D721Med (cell line): Measurements from ENCODE around the gene GJD3.

Source experiments
- DNase-seq: peaks from one replicate; pipeline ENCODE4 v3.0.0; 2011; ENCODE audit warnings: low spot score; ENCODE audit not compliant: insufficient read length
- FAIRE-seq: peaks from 2 replicates; lab custom pipeline; 2011; peaks lifted over from hg19 to GRCh38; lab: Jason Lieb, UNC
- TF ChIP-seq, protein P1 (sequence below): IDR thresholded peaks from 2 replicates; pipeline ENCODE4 v1.5.1; 2012; ENCODE audit warnings: mild to moderate bottlenecking, control low read depth; ENCODE audit not compliant: insufficient read depth; ENCODE audit errors: missing control alignments

Gene GJD3

DNA sequence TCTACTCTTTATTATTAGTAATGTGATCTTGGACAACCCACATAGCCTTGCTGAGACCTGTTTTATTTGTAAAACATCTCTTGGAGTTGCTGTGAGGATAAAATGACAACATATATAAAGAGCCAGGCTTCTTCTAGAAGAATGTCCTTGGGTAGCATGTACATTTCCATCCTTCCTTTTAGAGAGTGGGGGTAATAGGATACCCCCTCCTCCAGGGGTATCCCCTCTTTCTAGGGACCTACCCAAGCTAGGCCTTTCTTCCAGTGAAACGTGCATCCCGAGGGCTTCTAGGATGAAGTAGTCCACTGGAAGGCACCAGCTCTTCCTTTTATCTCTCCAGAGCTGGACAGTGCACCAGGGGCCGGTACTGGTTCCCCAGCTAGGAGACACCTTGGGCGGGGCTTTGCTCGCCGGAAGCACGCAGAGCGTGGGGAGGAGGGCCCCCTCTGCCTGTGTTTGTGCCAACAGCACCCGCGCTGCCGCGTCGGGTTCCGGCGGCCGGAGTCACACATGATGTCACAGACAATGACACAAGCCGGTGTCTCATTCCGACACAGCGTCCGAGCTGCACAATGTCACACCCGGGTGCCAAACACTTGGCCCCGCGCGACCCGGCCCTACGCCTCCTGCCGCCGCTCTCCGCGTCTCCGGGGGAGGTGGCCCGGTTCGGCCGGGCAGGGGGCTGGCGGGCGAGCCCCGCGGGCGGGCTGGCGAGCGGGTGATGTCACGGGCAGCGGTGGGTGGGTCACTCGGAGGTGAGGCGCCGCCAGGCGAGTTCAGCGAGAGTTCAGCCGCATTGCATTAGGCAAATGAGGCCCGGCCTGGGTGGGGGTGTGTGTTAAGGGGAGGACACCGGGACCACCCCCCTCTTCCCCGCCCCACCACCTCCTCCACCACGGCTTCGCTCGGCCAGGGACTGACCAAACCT, 23.4 kb downstream of the GJD3 start:
- no peak for FAIRE-seq
- no peak for DNase-seq
- TF ChIP-seq, protein P1, sequence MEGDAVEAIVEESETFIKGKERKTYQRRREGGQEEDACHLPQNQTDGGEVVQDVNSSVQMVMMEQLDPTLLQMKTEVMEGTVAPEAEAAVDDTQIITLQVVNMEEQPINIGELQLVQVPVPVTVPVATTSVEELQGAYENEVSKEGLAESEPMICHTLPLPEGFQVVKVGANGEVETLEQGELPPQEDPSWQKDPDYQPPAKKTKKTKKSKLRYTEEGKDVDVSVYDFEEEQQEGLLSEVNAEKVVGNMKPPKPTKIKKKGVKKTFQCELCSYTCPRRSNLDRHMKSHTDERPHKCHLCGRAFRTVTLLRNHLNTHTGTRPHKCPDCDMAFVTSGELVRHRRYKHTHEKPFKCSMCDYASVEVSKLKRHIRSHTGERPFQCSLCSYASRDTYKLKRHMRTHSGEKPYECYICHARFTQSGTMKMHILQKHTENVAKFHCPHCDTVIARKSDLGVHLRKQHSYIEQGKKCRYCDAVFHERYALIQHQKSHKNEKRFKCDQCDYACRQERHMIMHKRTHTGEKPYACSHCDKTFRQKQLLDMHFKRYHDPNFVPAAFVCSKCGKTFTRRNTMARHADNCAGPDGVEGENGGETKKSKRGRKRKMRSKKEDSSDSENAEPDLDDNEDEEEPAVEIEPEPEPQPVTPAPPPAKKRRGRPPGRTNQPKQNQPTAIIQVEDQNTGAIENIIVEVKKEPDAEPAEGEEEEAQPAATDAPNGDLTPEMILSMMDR, result no peak

DNA sequence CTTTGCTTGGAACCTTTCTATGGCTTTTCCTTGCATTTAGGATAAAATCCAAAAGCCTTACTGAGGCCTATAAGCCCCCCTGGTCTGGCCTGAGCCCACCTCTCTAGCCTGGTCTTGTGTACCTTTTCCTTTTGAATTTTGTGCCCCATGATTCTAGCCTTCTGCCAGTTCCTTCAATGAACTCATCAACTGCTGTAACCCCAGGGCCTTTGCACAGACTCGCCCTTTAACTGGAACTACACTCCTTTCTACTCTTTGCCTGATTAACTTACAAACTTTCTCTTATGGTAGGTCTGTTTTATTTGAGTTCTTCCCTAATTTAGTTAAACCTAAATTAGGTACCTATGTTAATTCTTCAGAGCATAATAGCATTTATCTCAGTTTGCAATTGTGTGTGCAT, 24.2 kb downstream of the GJD3 start:
- TF ChIP-seq, protein P1, result no peak
- DNase-seq (no peak), FAIRE-seq (no peak)

DNA sequence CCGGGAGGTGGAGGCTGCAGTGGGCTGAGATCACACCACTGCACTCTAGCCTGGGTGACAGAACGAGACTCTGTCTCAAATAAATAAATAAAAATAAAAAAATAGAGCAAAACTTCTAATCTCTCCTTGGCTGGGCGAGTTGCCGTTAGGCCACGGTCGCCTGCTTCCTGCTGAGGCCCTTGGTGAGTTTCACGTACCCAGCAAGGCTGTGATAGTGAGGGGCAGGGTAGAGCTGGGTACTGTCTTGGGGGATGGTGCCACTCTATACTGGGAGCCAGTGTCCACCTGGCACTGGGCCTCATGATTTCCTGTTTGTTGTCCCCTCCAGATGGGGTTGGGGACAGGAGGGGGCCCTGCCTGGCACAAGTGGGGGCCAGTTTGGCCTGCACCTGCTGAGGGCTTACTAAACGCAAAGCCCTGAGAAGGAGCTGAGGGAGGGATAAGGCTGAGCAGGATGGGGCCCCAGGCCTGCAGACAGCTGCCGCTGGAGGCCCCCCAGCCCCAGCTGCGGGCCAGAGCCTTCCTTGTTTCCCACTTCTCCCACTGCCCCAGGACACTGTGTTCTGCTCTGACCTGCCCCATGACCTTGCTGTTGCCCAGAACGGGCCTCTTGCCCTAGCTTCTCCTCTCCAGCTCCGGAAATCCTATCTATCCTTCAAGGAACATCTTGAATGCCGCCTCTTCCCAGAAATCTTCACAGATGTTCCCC, 25.4 kb downstream of the GJD3 start:
- FAIRE-seq, result no peak
- no peak for DNase-seq
- TF ChIP-seq, protein P1, result no peak

DNA sequence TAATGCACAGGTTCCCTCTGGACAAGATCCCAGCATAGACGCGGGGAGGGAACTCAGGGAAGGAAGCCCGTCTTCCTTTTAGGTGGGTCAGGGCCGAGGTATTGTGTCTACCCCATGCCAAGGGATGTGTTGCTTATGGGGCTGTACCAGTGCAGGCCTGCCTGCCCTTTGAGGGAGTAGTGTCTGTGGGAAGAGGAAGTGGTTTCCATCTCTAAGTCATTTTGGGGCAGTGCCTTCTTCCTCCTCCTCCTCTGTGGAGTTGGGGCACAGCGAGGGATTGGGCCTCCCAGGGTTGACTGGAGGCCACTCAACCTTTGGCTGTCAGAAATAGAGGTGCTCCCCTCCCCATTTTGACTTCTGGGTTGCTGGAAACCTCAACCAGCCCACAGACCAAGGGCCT, 26.5 kb downstream of the GJD3 start:
- DNase-seq, result no peak
- TF ChIP-seq, protein P1, result no peak
- no peak for FAIRE-seq

DNA sequence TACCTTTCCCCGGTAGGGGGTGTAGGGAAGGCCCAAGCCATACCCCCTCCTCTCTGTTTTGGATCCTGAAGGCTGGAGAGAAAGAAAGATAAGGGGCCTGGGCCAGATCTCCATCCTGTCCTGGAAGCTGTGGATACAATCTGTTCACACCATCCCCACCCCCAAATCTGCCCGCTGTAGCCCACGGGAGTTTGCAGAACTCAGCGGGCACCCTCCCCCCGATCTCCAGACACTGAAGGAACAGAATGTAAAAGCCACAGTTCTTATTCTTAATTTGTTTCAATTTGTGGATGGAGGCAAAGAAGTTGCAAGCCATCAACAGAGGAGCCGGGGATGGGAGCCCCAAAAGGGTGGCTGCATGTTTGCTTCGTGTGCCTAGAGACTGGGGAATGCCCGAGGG, 27.2 kb downstream of the GJD3 start:
- no peak for DNase-seq
- no peak for FAIRE-seq
- TF ChIP-seq, protein P1, result no peak

DNA sequence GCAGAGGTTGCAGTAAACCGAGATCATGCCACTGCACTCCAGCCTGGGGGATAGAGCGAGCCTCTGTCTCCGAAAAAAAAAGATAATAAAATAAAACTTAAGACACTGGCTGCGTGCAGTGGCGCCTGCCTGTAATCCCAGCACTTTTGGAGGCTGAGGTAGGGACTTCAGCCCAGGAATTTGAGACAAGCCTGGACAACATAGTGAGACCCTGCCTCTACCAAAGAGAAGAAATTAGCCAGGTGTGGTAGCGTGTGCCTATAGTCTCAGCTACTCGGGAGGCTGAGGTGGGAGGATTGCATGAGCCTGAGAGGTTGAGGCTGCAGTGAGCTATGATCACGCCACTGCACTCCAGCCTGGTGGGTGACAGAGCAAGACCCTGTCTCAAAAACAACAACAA, 28.9 kb downstream of the GJD3 start:
- FAIRE-seq, result no peak

More for the DNA sequence above, 28.9 kb downstream of the GJD3 start:
- DNase-seq, result no peak
- TF ChIP-seq, protein P1, result no peak
